Measurements from ENCODE around the gene ADSS1.

Gene ADSS1

GRCh38 chr14:104723651-104724406, at the start of gene ADSS1:
Gene ADSS1, plus strand, starts transcription at chr14:104724229. Its CDS starts 42 bp downstream, at chr14:104724271.
- TF ChIP-seq, protein P1, sequence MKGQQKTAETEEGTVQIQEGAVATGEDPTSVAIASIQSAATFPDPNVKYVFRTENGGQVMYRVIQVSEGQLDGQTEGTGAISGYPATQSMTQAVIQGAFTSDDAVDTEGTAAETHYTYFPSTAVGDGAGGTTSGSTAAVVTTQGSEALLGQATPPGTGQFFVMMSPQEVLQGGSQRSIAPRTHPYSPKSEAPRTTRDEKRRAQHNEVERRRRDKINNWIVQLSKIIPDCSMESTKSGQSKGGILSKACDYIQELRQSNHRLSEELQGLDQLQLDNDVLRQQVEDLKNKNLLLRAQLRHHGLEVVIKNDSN (IDR thresholded peaks at IDR 0.05) = no peak
- TF ChIP-seq NFIC (IDR thresholded peaks at IDR 0.05) (no peak), FOXM1 (IDR thresholded peaks at IDR 0.05; ENCODE audit: borderline replicate concordance, low read depth) (no peak), ZBTB7A (IDR thresholded peaks at IDR 0.05; ENCODE audit: low read depth) (peak; percentile 34; the same call in 1 of the 2 replicates), TEAD4 (IDR thresholded peaks at IDR 0.05) (no peak), EP300 (IDR thresholded peaks at IDR 0.05; ENCODE audit: borderline replicate concordance) (no peak), CEBPB (IDR thresholded peaks at IDR 0.05) (no peak), CREB1 (IDR thresholded peaks at IDR 0.05; ENCODE audit: low read depth) (no peak), TCF12 (IDR thresholded peaks at IDR 0.05; ENCODE audit: low read depth) (no peak; the same call in 1 of the 2 replicates), TAF1 (IDR thresholded peaks at IDR 0.05; ENCODE audit: low read depth) (peak; percentile 38; the same call in 1 of the 2 replicates), EGR1 (IDR thresholded peaks at IDR 0.05) (no peak), RAD21 (IDR thresholded peaks at IDR 0.05; ENCODE audit: low read depth) (no peak), YY1 (IDR thresholded peaks at IDR 0.05; ENCODE audit: low read depth) (peak; percentile 72)
- TF ChIP-seq, protein P2, sequence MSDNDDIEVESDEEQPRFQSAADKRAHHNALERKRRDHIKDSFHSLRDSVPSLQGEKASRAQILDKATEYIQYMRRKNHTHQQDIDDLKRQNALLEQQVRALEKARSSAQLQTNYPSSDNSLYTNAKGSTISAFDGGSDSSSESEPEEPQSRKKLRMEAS (IDR thresholded peaks at IDR 0.05) = peak; percentile 53; the same call in 1 of the 2 replicates
- TF ChIP-seq, protein P3, sequence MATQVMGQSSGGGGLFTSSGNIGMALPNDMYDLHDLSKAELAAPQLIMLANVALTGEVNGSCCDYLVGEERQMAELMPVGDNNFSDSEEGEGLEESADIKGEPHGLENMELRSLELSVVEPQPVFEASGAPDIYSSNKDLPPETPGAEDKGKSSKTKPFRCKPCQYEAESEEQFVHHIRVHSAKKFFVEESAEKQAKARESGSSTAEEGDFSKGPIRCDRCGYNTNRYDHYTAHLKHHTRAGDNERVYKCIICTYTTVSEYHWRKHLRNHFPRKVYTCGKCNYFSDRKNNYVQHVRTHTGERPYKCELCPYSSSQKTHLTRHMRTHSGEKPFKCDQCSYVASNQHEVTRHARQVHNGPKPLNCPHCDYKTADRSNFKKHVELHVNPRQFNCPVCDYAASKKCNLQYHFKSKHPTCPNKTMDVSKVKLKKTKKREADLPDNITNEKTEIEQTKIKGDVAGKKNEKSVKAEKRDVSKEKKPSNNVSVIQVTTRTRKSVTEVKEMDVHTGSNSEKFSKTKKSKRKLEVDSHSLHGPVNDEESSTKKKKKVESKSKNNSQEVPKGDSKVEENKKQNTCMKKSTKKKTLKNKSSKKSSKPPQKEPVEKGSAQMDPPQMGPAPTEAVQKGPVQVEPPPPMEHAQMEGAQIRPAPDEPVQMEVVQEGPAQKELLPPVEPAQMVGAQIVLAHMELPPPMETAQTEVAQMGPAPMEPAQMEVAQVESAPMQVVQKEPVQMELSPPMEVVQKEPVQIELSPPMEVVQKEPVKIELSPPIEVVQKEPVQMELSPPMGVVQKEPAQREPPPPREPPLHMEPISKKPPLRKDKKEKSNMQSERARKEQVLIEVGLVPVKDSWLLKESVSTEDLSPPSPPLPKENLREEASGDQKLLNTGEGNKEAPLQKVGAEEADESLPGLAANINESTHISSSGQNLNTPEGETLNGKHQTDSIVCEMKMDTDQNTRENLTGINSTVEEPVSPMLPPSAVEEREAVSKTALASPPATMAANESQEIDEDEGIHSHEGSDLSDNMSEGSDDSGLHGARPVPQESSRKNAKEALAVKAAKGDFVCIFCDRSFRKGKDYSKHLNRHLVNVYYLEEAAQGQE (IDR thresholded peaks at IDR 0.05; ENCODE audit: low read depth) = no peak

DNA sequence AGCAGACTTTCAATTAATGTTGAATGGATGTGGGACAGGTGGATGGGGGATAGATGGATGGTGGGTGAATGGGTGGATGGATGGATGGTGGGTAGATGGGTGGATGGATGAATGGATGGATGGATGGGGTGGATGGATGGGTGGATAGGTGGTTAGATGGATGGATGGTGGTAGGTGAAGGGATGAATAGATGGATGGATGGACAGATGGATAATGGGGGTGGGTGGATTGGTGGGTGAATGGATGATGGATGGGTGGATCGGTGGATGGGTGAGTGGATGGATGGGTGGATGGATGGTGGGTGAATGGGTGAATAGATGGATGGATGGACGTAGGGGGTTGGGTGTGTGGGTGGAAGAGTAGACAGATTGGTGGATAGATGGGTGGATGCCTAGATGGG, 48.6 kb upstream of the ADSS1 start:
- TF ChIP-seq FOXM1 (IDR thresholded peaks at IDR 0.05; ENCODE audit: borderline replicate concordance, low read depth) = no peak
- TF ChIP-seq, protein P1 (IDR thresholded peaks at IDR 0.05) = no peak
- TF ChIP-seq EGR1 (IDR thresholded peaks at IDR 0.05) = no peak
- TF ChIP-seq ZBTB7A (IDR thresholded peaks at IDR 0.05; ENCODE audit: low read depth) = no peak
- TF ChIP-seq TEAD4 (IDR thresholded peaks at IDR 0.05) = no peak
- TF ChIP-seq EP300 (IDR thresholded peaks at IDR 0.05; ENCODE audit: borderline replicate concordance) = no peak
- TF ChIP-seq CREB1 (IDR thresholded peaks at IDR 0.05; ENCODE audit: low read depth) = no peak
- no peak for TF ChIP-seq CEBPB (IDR thresholded peaks at IDR 0.05)
- TF ChIP-seq TAF1 (IDR thresholded peaks at IDR 0.05; ENCODE audit: low read depth) = no peak
- TF ChIP-seq YY1 (IDR thresholded peaks at IDR 0.05; ENCODE audit: low read depth) = no peak
- no peak for TF ChIP-seq NFIC (IDR thresholded peaks at IDR 0.05)
- TF ChIP-seq, protein P2 (IDR thresholded peaks at IDR 0.05) = no peak
- TF ChIP-seq, protein P3 (IDR thresholded peaks at IDR 0.05; ENCODE audit: low read depth) = no peak
- no peak for TF ChIP-seq RAD21 (IDR thresholded peaks at IDR 0.05; ENCODE audit: low read depth)
- no peak for TF ChIP-seq TCF12 (IDR thresholded peaks at IDR 0.05; ENCODE audit: low read depth)

DNA sequence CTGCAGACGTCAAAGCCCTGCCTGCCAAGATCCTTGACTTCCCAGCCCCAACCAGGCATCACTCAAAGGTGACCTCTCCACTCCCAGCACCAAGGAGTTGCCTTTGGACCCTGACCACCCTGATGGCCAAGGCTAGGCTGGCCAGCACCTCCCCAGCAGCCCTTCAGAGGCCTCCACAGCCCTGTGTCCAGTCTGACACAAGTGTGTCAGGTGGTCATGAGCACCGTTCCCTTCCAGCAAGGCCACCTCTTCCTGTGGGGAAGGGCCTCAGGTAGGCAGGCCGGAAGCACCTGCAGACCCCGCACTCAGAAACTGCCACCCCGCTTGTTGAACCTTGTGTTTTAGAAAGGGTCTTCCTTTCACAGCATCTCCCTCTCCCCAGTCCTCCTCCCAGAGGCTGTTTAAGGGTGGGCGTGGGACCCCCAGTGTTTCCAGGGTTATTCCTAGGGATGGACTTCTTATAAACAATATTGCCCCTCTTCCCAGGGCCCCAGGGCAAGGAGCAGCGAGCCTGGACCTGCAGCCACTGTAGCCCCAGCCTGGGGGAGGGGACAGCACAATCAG, 47.8 kb upstream of the ADSS1 start:
- TF ChIP-seq NFIC (IDR thresholded peaks at IDR 0.05) (no peak), FOXM1 (IDR thresholded peaks at IDR 0.05; ENCODE audit: borderline replicate concordance, low read depth) (no peak), YY1 (IDR thresholded peaks at IDR 0.05; ENCODE audit: low read depth) (no peak), TCF12 (IDR thresholded peaks at IDR 0.05; ENCODE audit: low read depth) (no peak), CEBPB (IDR thresholded peaks at IDR 0.05) (no peak), TEAD4 (IDR thresholded peaks at IDR 0.05) (no peak)
- TF ChIP-seq, protein P1 (IDR thresholded peaks at IDR 0.05) = no peak

DNA sequence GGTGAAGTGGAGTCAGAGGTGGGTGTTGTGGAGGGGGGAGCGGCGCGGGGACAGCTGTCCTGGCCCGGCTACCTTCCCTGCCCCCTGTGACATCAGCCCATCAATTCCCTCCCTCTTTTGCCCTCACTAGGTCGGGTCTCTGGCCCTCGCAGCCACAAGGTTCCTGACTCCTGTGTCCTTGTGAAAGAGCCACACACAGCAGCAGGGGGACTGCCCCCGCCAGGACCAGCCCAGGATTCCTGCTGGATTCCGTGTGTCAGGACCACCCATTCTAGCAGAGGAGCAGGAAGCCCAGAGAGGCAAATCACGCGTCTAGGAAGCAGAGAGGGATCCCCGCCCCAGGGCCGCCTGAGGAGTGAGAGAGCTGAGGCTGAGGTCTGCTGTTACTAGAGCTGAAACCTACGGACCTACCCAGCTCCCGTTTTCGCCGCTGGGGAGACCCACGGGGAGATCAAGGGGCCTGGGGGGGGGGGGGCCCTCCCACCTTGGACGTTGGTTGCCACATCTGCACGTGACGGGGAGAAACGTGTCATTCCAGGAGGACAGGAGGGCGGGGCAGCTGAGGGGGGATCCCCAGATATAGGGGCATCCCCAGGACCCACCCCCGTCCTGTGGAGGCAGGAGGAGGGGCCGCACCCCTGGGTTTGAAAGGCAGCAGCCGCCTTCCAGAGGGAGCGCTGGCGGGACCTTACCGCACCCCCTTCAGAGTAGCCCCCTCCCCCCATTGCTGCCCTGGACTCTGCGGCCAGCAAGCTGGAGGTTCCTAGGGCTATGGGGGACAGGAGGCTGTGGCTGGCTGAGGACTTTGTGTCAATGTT, 47.1 kb upstream of the ADSS1 start:
- TF ChIP-seq TEAD4 (IDR thresholded peaks at IDR 0.05) (no peak), FOXM1 (IDR thresholded peaks at IDR 0.05; ENCODE audit: borderline replicate concordance, low read depth) (no peak), RAD21 (IDR thresholded peaks at IDR 0.05; ENCODE audit: low read depth) (no peak), TAF1 (IDR thresholded peaks at IDR 0.05; ENCODE audit: low read depth) (no peak), CREB1 (IDR thresholded peaks at IDR 0.05; ENCODE audit: low read depth) (no peak), TCF12 (IDR thresholded peaks at IDR 0.05; ENCODE audit: low read depth) (no peak)
- TF ChIP-seq, protein P1 (IDR thresholded peaks at IDR 0.05) = no peak
- TF ChIP-seq, protein P3 (IDR thresholded peaks at IDR 0.05; ENCODE audit: low read depth) = no peak
- TF ChIP-seq, protein P2 (IDR thresholded peaks at IDR 0.05) = no peak
